T-helper 22 cell (primary cell): ENCODE data around the gene ZNF287.

ENCODE experiments used
- DNase-seq: peaks from one replicate; pipeline ENCODE4 v3.0.0-alpha.2; 2020; ENCODE audit warnings: low read depth

Gene ZNF287

DNA sequence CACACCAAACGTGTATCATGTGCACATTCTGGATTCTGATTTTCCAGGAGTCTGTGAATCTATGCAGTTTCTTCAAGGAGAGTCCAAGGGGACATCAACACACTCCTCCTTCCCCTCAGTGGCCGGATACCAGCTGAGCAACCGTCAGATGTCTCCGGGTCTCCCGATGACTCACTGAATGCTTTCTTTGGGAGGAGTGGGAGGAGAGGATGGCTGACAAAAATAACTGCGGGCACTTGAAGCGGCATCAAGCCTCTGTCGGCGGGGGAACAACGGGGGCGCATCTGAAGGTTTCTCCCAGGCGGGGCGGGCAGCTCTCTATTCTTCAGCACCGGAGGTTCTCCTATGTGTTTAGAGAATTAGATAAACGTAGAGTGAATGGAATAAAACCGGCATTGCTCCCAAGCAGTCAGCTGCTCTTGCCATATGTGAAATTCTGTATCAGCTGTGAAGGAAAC is 52.4 kb downstream of the ZNF287 start:
- no peak for DNase-seq

DNA sequence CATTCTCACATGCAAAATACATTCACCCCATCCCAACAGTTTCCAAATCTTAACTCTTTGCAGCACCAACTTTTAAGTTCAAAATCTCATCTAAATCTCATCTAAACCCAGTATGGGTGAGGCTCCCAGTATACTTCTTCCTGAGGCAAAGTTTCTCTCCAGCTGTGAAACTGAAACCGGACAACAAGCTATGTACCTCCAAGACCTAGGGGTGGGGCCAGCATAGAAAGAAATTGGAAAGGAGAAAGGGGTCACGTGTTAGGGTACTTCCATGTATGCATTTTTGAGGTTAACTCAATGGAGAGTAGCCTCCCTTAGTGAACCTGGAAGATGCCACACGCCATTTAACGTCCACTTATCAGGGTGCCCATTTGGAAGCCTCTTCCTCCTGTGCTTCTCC is 53.1 kb downstream of the ZNF287 start:
- DNase-seq, result no peak

GRCh38 chr17:16513873-16514272 is 55.1 kb downstream of the ZNF287 start:
- DNase-seq, result no peak

DNA sequence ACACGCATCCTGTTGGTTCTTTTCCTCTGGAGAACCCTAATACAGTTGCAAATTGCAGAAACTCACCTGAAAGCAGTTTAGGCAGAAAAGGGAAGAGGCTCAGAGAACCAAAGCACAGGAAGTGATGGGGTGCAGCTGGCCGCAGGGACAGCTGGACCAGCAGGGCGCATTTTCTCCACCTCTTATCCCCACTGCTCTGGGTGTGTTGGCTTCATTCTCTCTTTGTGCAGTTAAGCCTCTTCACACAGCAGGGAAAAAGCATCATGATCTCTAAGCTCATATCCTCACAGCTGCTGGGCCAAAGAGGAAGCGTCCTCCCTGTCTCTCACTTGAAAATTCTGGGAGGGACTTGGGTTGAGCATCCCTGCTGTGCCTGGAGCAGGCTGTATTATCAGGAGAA is 57.0 kb downstream of the ZNF287 start:
- no peak for DNase-seq

- no peak for DNase-seq
Observed at GRCh38 chr17:16511593-16511992, 57.4 kb downstream of the ZNF287 start.

GRCh38 chr17:16507918-16508533 is 61.0 kb downstream of the ZNF287 start:
- no peak for DNase-seq

GRCh38 chr17:16506188-16506587 is 62.8 kb downstream of the ZNF287 start:
- DNase-seq, result no peak

DNA sequence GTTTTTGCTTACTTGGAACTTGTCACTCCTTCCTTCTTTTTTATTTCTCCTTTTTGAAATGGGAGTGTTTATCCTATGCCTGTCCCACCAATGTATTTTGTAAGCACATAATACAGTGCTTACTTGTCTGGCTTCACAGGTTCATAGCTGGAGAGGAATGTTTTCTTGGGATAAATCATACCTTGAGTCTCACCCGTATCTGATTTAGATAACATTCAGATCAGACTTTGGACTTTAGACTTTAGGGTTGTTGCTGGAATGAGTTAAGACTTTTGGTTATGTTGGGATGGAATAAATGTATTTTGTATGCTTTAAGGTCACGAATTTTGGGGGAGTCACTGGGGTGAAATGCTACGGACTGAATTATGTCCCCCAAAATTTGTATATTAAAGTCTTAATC is 64.0 kb downstream of the ZNF287 start:
- no peak for DNase-seq
